Stimulated activated CD4-positive, alpha-beta T cell treated with anti-CD3 and anti-CD28 coated beads, TNF-alpha, amount 100 ng/mL, for 1 hour (primary cell): Measurements from ENCODE around the gene ZCWPW1.
A peak's percentile ranks its signal among the peaks of the same experiment; 100 is the strongest.

ENCODE experiments used
- DNase-seq, 3 donors: peaks; one replicate each; pipeline ENCODE4 v3.0.0-alpha.2; 2020; ENCODE audit warnings: low read depth in 3 of 3, low spot score in 1 of 3

Gene ZCWPW1, protein sequence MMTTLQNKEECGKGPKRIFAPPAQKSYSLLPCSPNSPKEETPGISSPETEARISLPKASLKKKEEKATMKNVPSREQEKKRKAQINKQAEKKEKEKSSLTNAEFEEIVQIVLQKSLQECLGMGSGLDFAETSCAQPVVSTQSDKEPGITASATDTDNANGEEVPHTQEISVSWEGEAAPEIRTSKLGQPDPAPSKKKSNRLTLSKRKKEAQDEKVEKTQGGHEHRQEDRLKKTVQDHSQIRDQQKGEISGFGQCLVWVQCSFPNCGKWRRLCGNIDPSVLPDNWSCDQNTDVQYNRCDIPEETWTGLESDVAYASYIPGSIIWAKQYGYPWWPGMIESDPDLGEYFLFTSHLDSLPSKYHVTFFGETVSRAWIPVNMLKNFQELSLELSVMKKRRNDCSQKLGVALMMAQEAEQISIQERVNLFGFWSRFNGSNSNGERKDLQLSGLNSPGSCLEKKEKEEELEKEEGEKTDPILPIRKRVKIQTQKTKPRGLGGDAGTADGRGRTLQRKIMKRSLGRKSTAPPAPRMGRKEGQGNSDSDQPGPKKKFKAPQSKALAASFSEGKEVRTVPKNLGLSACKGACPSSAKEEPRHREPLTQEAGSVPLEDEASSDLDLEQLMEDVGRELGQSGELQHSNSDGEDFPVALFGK

DNA sequence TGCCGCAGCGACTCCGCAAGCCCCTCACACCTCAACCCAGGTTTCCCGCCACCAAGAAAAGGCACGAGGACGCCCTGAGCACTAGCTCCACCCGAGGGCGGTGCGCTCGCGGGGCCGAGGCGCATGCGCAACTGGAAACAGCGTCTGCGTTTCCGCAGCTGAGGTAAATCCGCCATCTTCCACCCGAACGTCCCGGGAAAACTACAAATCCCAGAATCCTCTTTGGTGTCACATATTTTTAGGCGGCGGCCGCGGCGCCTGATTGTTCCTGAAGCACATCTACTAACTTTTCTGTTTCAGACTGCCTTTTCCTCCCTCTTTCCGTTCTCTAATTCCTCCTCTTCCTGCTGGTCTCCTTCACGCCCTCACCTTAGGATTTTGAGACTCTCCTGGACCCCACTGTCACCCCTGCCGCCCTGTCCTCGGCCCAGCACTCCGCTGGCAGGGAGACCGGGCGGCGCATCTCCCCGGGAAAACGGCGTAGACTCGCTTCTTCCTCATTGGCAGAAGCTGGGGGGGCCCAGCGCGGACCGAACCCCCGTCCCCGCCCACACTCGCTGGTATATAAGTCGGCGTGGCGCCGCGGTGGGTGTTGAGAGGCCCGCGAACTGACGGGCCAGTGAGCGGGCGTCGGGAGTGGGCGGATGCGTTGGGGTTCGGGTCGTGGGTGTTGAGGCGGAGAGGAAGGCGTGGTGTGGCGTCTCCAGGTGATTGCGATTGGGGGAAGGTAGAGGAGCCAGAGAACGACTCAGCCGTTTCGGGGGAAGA, at the start of gene ZCWPW1:
Gene ZCWPW1, minus strand, starts transcription at position 505 of the 768 bp plus-strand sequence. CDS start 8,054 bp downstream, outside the sequence.
- peak; percentile 93 to 97 (median 95) for DNase-seq

DNA sequence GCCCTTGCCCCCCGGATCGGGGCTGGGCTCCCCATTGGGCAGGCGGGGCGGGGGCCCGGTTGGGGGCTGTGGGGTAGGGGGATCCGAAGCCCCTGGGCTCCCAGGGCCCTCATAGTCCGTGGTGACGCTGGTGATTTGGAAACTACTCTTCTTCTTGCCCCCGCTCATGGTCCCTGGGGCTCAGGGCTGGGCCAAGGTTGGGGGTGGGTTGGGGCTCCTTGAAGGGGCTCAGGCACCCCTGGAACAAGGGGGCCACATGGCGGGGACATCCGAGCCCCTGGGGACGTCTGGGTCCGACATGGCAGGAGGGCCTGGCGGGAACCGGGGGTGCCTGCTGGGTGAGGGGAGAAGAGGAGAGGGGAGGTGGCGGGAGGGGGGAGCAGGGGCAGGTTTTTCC, 49.4 kb upstream of the ZCWPW1 start:
- DNase-seq, result no peak

DNA sequence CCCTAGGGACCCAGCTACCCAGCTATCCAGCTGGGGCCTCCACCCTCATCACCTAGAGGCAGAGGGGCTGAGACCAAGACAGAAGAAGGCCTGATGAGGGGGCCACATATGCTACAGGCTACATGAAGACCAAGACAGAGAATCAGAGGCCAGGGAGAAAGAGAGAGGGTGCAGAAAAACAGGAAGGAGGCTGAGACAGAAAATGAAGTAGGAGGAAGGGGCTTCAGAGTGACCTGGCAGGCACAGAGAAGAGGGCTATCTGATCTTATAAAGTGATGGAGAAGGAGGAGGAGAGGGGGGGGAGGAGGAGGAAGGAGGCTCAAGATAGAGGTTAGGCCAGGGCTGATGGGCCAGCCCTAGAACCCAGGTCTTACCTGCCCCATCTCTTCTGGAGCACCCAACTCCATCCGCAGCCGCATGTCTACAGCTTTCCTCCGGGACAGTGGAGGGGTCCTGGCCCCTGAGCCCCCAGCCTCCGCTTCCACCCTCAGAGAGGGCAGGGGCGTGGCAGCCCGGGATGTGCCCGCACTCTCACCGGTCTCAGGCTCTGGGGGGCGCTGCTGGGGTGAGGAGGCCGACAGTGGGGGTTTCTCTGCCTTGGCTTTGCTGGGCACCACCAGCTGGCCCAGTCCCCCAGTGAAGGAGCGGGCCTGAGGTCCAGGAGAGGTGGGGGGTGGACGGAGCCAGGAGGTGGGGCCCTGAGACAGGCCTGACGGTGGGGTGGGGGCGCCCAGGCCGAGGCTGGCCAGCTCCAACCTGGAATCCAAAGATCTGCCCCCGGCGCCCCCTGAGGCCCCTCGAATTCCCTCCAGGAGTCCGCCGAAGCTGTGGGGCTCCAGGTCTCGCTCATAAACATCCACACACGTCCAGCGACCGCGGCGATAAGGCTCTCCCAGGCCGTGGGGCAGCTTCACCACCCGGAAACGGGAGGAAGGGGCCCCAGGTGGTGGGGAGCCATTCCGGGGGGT, 48.7 kb upstream of the ZCWPW1 start:
- DNase-seq, result no peak

DNA sequence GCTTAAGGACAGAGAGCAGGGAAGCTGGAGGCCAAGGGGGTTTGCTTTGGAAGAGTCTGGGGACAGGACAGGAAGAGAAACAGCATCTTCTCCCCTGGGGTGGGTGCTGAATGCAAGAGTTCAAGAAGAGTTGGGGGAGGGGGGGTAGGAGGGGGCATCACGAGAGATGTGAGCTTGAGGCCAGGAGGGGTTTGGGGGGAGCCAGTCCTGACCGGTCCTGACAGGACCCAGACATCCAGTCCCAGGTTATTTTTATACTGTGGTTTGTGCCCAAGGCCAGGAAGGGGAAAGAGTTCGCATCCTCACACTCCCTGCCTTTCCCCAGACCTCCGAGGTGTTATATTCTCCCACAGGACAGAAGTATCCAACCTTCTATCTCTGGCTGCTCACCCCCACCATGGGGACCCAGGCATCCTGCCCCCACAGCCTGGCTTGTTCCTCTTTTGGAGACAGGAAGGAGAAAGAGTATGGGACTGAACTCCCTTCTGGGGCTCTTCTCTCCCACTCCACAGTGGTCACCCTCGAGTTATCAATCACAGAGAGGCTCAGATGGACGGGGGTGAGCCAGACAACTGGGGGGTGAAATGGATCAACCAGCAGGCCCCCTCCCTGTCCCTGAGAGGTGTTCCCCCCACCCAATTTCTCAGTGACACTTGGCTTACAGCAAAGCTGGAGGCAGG, 47.7 kb upstream of the ZCWPW1 start:
- no peak for DNase-seq

DNA sequence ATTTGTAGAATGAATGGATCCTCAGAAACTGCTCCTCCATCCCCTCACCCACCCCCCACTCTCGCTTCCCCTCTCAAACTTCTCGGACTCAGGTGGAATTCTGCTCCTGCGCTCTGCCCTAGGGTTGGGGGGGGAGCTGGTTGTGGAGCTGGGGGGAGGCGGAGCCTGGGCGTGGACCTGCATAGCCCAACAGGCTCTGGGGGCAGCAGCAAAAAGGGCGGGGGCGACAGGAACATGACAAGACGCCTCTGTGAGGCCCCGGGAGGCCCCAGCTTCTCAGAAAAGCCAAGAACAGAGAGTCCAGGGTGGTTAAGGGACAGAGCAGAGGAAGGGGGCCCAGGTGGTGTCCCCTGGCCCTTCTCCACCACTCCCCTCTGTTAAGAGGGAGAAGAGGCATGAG, 47.0 kb upstream of the ZCWPW1 start:
- no peak for DNase-seq

DNA sequence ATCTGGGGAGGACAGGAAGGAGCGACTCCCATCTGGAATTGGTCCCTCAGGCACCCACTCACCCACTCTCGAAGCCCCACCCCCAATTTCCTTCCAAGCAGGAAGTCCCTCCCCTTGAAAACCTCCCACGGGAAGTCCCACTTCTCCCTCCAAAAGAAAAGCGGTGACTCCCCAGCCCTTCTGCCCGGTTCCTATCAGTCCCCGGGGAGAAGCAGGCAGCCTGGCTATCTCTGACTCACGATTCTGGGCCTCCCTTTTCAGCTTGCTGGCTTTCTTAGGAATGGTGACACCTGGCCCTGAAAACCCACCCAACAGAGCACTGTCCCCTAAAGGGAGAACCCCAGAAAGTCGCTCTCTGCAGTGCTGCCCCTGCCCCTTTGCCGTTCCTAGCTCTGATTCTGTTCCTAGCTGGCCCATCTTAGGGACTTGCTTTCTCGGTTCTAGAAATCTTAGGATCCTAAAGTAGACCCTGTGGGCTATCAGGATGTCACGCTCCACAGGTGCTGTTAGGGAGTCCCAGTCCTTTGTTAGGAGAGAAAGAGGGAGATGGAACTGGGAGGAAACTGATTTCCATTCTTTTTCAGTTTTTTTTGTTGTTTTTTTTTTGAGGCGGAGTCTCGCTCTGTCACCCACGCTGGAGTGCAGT, 44.5 kb upstream of the ZCWPW1 start:
- DNase-seq, result no peak

DNA sequence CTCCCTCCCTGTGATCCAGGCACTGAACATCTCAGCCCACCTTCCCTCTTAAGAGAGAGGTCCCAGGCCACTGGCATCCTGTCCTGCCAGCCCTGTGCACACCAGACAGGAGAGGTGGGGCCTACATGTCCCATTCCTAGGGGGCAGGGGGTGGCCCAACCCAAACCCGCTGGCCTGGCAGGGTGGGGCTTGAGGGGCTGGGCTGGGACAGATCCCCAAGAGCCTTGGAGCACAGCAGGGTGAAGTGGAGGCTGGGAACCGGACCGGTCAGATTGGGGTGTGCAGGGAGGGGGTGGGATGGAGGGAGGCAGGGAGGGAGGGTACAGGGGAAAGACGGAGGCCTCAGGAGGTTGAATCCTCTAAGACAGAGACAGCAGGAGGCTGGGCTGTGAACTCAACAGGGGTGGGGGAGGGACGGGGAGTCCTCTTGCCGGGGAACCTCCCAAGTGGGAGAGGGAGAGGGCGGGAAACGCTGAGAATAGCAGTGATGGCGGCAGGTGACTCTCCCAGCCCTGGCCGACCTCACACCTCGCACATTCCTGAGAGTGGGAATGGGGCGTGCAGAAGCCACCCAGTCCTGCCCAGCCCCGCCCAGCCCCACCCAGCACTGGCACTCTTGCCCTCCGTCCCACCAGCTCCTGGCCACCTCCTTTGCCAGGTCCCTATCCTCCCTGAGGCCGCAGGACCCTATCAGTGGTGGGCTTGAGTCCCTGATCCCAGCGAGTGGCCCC, 43.8 kb upstream of the ZCWPW1 start:
- no peak for DNase-seq

DNA sequence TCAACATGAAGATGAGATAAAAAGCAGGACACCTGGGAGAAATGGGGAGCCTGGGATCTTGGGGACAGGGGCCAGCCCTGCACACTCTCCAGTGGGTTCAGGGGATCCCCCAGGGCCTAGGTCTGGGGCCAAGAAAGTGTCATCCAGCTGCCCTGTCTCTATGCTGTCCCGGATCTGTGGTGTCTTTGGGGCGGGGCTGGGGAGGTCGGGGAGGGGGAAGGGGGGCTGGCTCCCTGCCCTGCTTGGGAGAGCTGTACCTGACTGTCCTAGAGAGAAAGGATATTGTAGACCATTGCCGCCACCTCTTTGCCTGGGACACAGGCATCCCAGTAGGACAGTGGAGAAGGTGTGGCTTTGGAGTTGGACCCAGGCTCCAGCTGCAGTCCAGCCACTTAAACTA, 42.5 kb upstream of the ZCWPW1 start:
- DNase-seq, result no peak

DNA sequence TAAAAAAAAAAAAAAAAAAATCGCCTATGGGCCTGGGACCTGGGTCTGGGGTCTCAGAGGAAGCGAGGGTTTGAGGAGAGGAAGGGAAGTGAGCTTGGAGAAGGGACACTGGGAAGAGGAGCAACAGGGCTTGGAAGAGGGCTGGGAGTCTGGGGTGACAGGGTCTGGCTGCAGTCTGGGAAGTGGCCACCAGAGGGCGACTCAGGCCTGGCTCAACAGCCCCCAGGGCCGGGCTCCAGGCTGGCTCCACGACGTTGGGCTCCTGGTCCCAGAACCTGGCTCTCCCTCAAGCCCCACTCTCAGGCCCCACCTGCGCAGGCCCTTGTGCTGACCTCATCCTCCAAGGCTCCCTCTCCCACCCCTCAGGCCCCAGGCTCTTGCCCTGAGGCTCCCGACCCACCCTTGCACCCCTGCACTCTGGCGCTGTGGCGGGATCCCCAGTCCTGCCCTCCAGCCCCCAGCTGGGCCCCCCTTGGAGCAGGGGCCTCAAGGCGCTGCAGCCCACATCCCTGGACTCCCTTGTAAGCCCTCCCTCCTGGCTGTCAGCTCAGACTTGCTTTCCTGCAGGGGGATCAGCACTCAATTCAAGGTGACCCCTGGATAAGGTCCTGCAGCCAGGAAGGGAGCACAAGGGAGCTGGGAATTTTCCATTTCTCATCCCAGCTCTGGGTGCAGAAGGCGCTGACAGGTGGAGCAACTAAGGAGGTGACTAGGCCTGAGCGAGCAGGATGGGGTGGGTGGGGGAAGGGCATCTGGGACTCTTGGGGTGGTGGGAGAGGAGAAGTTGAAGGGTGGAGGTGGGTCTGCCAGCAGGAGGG, 40.9 kb upstream of the ZCWPW1 start:
- peak; percentile 48 to 89 (median 73) for DNase-seq

DNA sequence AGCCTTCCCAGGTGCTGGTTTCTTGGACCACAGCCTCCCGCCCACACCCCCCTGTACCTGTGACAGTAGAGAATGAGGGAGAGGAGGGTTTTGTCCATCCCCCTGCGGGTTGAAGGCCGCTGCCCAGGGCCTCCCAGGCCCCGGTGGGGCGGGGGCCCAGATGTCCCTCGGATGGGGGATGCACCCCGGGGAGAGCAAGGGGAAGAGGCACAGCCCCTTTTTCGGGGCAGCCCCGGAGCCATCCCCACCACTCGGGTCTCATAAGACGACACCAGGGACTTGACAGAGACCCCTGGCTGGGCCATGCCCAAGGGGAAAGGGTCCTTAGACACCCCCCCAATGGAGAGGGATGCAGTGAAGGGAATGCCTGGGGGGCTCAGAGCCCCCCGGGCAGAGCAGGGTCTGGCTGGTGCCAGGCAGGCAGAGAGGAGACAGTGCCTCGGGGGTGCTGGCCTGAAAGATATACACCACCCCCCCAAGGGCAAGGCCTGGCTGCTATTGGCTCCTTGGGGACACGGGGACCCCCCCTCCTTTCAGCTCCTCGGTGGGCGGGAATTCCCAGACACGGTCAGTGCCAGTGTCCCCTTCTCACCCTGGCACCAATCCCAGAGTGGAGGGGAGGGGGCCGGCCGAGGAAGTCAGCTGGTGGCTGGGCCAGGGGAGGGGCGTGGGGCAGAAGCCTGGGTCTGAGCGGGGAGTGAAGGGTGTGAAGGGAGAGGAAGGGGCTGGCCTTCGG, 39.3 kb upstream of the ZCWPW1 start:
- no peak for DNase-seq

DNA sequence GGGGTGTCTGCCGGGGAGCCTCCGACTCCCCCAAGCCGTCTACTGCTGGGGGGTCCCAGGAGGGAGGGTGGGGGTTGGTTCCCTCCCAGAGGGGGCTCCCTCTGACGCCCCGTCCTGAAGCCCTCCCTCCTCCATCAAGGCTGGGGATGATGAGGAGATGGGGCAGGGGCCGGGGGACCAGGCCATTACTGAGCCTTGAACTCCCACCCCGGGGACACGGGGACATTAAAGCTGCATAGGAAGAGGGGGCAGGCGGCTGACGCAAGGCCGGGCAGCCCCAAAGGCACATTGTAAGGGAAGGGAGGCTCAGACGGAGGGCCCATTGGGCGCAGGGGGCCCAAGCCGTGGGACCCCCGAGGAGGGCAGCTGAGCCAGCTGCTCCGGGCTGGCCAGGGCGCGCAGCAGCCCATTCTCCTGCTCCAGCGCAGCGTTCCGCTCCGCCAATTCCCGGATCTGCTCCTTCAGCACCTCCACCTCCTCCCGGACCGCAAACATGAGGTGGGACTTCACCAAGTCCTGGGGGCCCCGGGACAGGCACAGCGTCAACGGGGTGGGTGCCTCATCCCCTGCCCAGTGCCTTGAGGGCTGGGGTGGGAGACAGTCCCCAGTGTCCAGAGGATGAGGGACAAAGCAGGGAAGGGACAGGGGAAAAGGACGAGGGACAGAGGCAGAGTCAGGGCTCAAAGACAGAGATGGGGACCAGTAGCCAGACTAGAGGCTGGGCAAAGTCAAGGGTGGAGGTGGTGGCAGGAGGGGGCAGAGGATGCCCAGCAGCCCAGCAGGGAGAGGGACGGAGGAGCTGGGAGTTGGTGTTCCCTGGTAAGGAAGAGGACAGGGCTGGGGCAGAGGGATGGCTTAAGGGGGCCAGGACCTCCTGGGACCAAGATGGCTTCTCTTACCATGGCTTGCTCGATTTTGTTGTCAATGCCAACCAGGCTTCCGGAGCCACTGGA, 38.4 kb upstream of the ZCWPW1 start:
- DNase-seq, result no peak

DNA sequence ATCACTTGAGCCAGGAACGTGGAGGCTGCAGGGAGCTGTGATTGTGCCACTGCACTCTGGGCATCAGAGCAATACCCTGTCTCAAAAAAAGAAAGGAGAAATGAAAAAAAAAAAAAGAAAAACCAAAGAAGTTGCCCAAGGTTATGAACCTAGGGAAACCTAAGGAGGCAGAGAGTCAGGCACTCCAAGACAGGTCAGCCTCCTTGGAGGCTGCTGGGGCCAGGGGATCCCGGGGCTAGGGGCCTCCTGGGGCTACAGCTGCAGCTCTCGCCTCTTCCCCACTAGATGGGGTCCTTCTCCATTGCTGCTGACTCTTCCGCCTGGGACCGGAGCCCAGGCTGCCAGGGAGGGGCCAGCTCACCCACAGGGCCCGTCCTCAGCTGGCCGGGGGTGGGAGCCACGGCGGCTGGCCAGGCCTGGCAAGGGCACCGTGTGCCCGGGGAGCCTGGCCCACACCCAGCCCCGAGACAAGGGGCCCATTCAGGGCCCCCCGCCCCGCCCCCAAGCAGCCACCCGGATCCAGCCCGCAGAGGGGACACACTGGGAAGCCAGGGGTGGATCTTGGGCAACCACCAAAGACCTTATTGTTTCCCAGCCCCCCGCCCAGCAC, 37.3 kb upstream of the ZCWPW1 start:
- DNase-seq, result no peak

DNA sequence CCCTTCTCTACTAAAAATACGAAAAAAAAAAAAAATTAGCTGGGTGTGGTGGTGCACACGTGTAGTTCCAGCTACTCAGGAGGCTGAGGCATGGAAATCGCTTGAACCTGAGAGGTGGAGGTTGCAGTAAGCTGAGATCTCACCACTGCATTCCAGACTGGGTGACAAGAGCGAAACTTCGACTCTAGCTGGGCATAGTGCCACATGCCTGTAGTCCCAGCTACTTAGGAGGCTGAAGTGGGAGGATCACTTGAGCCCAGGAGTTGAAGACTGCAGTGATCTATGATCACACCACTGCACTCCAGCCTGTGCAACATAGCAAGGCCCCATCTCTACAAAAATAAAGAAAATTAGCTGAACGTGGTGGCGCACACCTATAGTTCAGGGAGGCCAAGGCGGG, 36.8 kb upstream of the ZCWPW1 start:
- DNase-seq, result no peak

DNA sequence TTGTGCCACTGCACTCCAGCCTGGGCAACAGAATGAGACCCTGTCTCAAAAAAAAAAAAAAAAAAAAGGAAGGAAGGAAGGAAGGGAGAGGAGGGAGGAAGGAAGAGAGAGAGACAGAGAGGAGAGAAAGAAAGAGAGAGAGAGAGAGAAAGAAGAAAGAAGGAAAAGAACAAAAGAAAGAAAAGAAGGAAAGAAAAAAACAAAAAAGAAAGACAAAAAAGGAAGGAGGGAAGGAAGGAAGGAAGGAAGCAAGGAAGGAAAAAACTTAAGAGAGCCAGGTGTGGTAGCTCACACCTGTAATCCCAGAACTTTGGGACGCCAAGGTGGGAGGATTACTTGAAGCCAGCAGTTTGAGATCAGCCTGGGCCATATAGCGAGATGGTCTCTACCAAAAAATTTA, 36.3 kb upstream of the ZCWPW1 start:
- DNase-seq, result no peak

DNA sequence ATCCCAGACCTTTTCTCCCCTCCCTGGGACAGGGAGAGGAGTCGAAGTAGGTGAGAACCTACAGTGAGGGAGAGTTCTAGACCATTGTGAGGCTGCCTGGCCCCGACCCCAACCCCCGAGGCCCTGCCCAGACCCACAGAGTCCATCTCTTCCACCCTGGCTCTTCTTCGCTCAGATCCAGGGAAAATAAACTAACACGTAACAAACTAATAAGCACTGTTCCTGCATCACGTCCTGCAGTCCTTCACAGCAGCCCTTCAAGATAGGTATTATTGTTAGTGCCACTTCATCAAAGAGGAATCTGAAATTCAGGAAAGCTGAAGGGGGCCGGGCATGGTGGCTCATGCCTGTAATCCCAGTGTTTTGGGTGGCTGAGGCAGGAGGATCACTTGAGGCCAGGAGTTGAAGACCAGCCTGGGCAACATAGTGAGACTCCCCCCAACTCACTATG, 35.7 kb upstream of the ZCWPW1 start, which contains the start of gene SPACDR:
Gene SPACDR, minus strand, starts transcription at position 51 of the 451 bp plus-strand sequence. CDS start 235 bp downstream, outside the sequence.
- no peak for DNase-seq

DNA sequence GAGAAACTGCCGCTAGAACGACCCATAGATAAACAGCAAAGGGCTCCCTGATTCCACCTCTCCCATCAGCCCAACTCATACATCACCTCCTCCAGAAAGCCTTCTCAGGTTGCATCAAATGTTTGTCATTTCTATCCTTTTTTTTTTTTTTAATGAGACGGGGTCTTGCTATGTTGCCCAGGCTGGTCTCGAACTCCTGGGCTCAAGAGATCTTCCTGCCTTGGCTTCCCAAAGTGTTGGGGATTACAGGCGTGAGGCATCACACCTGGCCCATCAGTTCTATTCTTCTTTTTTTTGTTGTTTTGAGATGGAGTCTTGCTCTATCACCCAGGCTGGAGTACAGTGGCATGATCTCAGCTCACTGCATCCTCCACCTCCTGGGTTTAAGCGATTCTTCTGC, 28.5 kb upstream of the ZCWPW1 start:
- DNase-seq, result no peak
